HG02759 (cell line): ENCODE measurements around the gene FAM222B.
A peak's percentile ranks its signal among the peaks of the same experiment; 100 is the strongest.
"Not testable (repeated sequence)": the region's sequence is repeated elsewhere in the genome, so short reads cannot be mapped to it uniquely, and the experiment has no call there.

Source experiments
- ATAC-seq: cut with Tn5 transposase; IDR thresholded peaks from one replicate; pipeline ENCODE4 v1.9.1; 2021; ENCODE audit warnings: mild to moderate bottlenecking, moderate library complexity; ENCODE audit not compliant: unreplicated experiment

The FAM222B gene

GRCh38 chr17:28783161-28783560, 59.4 kb downstream of the FAM222B start:
- ATAC-seq = no peak

- ATAC-seq = not testable (repeated sequence)
Measured at GRCh38 chr17:28779601-28780000, 63.0 kb downstream of the FAM222B start.

- no peak for ATAC-seq
Measured at GRCh38 chr17:28777178-28777577, 65.4 kb downstream of the FAM222B start.

GRCh38 chr17:28774206-28774605, 68.4 kb downstream of the FAM222B start:
- ATAC-seq = no peak

GRCh38 chr17:28773736-28774135, 68.9 kb downstream of the FAM222B start:
- ATAC-seq = no peak

GRCh38 chr17:28765038-28765437, 77.6 kb downstream of the FAM222B start:
- no peak for ATAC-seq

- ATAC-seq = peak; percentile 33
Measured at GRCh38 chr17:28763804-28764266, 78.8 kb downstream of the FAM222B start.

GRCh38 chr17:28763137-28763799, 79.3 kb downstream of the FAM222B start:
- ATAC-seq = peak; percentile 55

GRCh38 chr17:28760601-28761562, 81.7 kb downstream of the FAM222B start:
- ATAC-seq = no peak

GRCh38 chr17:28759256-28759865, 83.2 kb downstream of the FAM222B start:
- no peak for ATAC-seq

- no peak for ATAC-seq
Measured at GRCh38 chr17:28758411-28759121, 84.0 kb downstream of the FAM222B start.

- ATAC-seq = no peak
Measured at GRCh38 chr17:28756049-28756804, 86.4 kb downstream of the FAM222B start.

- no peak for ATAC-seq
Measured at GRCh38 chr17:28755486-28755885, 87.1 kb downstream of the FAM222B start.

- ATAC-seq = no peak
Measured at GRCh38 chr17:28751600-28752366, 90.8 kb downstream of the FAM222B start.

- ATAC-seq = peak; percentile 76
Measured at GRCh38 chr17:28750178-28751047, 92.2 kb downstream of the FAM222B start.

GRCh38 chr17:28749516-28750177, 92.9 kb downstream of the FAM222B start:
- no peak for ATAC-seq

GRCh38 chr17:28748852-28749515, 93.6 kb downstream of the FAM222B start:
- no peak for ATAC-seq
